Measurements from ENCODE around the gene HCFC1. TPM values are rescaled to one million over a fixed set of nuclear protein-coding genes. Genes with fewer than 3 reads are reported as not detected.

HCFC1 gene
- total and polyA plus RNA-seq, 9 donors: 13.3 to 62.5 (median 43.2) TPM

- Histone ChIP-seq H3K4me3 (no peak overlapping the region), H3K27ac (no peak overlapping the region), H3K36me3 (no peaks in the 10 kb centered on the region), H3K27me3 (no peaks in the 10 kb centered on the region), H3K9me3 (no peaks in the 10 kb centered on the region), H3K4me1 (ENCODE audit: insufficient read depth) (peaks cover 5% of the 10 kb centered on the region)
- intact Hi-C loops (cut with DNase I): no loop called here
- WGBS, 3 donors: 80 to 89% (median 86%) methylated on average over 5 of the region's 5 CpGs
- no peak for DNase-seq
- TF ChIP-seq EP300 (IDR thresholded peaks at IDR 0.05) (no peak), POLR2A (IDR thresholded peaks at IDR 0.05) (no peak), CTCF (IDR thresholded peaks at IDR 0.05) (no peak)
Observed at GRCh38 chrX:153965406-153965805, 6.2 kb downstream of the HCFC1 start.

- no peak overlapping the region for H3K27ac ChIP-seq
- intact Hi-C loops (cut with DNase I): no loop called here
Observed at GRCh38 chrX:153964105-153964504, 7.5 kb downstream of the HCFC1 start.

GRCh38 chrX:153963546-153963945 lies 8.1 kb downstream of the HCFC1 start:
- TF ChIP-seq EP300 (IDR thresholded peaks at IDR 0.05): no peak
- TF ChIP-seq CTCF (IDR thresholded peaks at IDR 0.05): no peak
- TF ChIP-seq POLR2A (IDR thresholded peaks at IDR 0.05): no peak
- no peaks in the 10 kb centered on the region for H3K36me3 ChIP-seq
- H3K27me3 ChIP-seq: no peaks in the 10 kb centered on the region
- 89 to 91% (median 89%) methylated on average over 12 of the region's 12 CpGs for WGBS, 3 donors
- H3K27ac ChIP-seq: no peak overlapping the region
- intact Hi-C loops (cut with DNase I): no loop called here
- no peak for DNase-seq
- H3K9me3 ChIP-seq: no peaks in the 10 kb centered on the region
- no peak overlapping the region for H3K4me3 ChIP-seq
- H3K4me1 ChIP-seq (ENCODE audit: insufficient read depth): peaks cover 5% of the 10 kb centered on the region

More at GRCh38 chrX:153964105-153964504, 7.5 kb downstream of the HCFC1 start:
- Histone ChIP-seq H3K36me3 (no peaks in the 10 kb centered on the region), H3K27me3 (no peaks in the 10 kb centered on the region), H3K4me1 (ENCODE audit: insufficient read depth) (peaks cover 5% of the 10 kb centered on the region), H3K4me3 (no peak overlapping the region), H3K9me3 (no peaks in the 10 kb centered on the region)
- WGBS, 3 donors: 84 to 92% (median 91%) methylated on average over 14 of the region's 14 CpGs
- DNase-seq: no peak
- TF ChIP-seq POLR2A (IDR thresholded peaks at IDR 0.05): no peak
- TF ChIP-seq EP300 (IDR thresholded peaks at IDR 0.05): no peak
- no peak for TF ChIP-seq CTCF (IDR thresholded peaks at IDR 0.05)

- intact Hi-C loops (cut with DNase I): no loop called here
- 91 to 93% (median 92%) methylated on average over 11 of the region's 11 CpGs for WGBS, 3 donors
- DNase-seq: no peak
- Histone ChIP-seq H3K27me3 (no peaks in the 10 kb centered on the region), H3K4me1 (ENCODE audit: insufficient read depth) (peaks cover 3% of the 10 kb centered on the region), H3K27ac (no peak overlapping the region), H3K4me3 (no peak overlapping the region), H3K9me3 (no peaks in the 10 kb centered on the region), H3K36me3 (no peaks in the 10 kb centered on the region)
- TF ChIP-seq EP300 (IDR thresholded peaks at IDR 0.05) (no peak), CTCF (IDR thresholded peaks at IDR 0.05) (no peak), POLR2A (IDR thresholded peaks at IDR 0.05) (no peak)
Observed at GRCh38 chrX:153961292-153961691, 10.3 kb downstream of the HCFC1 start.

All from ovary (tissue), 9 donors.